ENCODE data around the gene HIPK1.
A peak's percentile ranks its signal among the peaks of the same experiment; 100 is the strongest.
"Not testable (repeated sequence)": the region's sequence is repeated elsewhere in the genome, so short reads cannot be mapped to it uniquely, and the experiment has no call there.

Gene HIPK1

GRCh38 chr1:113943028-113943811 lies 14.1 kb downstream of the HIPK1 start:
- no peak for DNase-seq (ENCODE audit: low read depth, low spot score)

- no peak for DNase-seq (ENCODE audit: low read depth, low spot score)
Observed at GRCh38 chr1:113945329-113945728, 16.2 kb downstream of the HIPK1 start.

GRCh38 chr1:113946112-113946511 lies 17.0 kb downstream of the HIPK1 start:
- no peak for DNase-seq (ENCODE audit: low read depth, low spot score)

DNA sequence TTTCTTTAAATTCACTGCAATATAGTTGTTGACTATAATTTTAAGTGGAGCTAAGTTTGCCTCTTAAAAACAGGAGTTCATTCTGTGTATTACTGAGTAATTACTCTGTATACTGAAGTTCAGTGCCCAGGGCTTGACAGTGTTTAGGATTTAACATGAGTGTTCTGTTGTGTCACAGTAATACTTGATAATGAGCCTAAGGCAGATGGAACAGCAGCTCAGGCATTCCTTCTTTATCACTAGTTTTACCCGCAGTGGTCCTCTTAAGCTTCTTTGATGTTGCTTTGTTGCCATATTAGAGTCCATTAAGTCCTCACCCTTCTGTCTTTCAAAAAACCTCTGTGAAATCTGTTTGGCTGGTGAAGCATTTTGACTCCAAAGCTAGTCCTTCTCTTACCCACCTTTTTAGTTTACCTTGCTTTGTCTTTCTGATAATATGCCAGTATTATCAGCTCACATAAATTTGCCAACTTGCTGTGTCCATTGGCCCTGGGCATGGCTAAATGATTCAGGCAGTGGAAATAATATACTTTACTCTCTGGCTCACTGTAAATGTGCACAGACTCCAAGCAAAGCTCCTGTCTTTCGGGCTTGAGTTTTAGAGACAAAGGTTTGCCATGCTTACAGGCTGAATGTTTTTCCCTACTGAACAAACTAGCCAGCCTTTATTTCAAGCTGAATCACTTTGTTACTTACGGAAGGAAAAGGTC lies 17.7 kb downstream of the HIPK1 start:
- DNase-seq (ENCODE audit: low read depth, low spot score) = peak; percentile 36

DNA sequence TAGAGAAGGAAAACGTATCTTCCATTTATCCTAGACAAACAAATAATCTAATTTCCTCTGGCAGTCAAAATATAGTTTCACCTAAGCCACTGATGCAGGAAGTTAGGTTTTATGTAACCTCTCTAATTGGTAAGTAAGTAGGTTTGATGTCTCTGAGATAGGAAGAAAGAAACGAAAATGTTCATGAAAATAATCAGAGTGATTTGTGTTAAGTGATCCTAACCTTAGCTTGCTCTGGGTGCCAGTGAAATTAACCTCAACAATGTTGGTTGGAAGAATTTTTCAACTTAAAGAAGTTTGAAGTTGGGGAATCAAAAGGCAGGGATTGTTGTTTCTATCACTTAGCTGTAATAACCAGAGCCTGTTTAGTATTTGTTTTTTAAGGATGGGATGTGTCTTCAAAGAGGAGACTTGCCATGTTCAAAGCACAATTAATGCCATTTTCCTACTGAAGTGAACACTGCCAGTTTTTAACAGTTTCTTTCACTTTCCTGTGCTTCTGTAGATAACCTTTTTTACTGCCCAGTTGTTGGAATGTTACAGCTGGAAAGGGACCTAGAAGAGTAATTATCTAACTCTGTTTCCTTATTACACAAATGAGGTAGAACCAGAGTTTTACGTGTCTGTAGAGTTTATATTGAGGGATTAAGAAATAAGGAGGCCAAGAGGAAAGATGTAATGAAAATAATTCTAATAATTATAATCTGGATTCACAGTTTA lies 18.4 kb downstream of the HIPK1 start:
- no peak for DNase-seq (ENCODE audit: low read depth, low spot score)

DNA sequence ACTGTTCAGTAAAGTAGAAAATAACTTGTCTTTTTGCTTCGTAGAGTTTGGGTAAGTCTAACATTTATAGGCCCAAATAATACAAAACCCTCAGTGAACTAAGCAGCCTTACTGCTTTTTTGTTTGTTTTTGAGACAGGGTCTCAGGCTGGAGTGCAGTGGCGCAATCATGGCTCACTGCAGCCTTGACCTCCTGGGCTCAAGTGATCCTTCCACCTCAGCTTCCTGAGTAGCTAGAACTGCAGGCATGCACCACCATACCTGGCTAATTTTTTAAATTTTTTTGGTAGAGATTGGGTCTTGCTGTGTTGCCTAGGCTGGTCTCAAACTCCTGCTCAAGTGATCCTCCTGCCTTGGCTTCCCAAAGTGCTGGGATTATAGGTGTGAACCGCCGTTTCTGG lies 19.0 kb downstream of the HIPK1 start:
- DNase-seq (ENCODE audit: low read depth, low spot score) = not testable (repeated sequence)

GRCh38 chr1:113949007-113949406 lies 19.9 kb downstream of the HIPK1 start:
- DNase-seq (ENCODE audit: low read depth, low spot score) = no peak

DNA sequence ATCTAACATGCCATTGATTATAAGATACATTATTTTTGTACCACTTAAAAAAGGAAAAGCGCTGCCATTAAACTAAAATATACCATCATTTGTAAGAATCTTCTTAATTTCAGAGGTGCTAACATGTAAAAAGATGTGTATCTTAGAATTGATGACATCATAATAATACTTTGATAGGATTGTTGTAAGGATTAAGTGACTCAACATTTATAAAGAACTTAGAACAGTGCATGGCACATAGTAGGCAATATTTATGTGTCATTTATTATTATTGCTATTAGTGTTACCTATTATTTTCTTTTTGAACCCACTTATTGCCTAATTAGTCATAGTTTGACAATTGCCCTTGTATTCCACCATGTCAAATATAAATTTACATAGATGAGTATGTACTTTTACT lies 21.8 kb downstream of the HIPK1 start:
- no peak for DNase-seq (ENCODE audit: low read depth, low spot score)

DNA sequence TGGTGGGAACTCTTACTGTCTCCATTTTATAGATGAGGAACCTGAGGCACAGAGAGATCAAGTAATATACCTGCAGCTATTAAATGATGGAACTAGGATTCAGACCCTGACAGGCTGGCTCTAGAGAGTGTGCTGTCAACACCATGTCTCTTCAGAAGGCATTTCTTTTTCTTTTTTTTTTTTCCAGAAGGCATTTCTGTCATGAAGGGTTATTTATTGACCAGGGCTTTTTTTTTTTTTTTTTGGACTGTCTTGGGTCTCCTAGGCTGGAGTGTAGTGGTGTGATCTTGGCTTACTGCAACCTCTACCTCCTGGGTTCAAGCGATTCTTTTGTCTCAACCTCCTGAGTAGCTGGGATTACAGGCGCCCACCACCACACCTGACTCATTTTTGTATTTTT lies 22.6 kb downstream of the HIPK1 start:
- DNase-seq (ENCODE audit: low read depth, low spot score) = no peak

GRCh38 chr1:113957984-113958383 lies 28.9 kb downstream of the HIPK1 start:
- no peak for DNase-seq (ENCODE audit: low read depth, low spot score)

DNA sequence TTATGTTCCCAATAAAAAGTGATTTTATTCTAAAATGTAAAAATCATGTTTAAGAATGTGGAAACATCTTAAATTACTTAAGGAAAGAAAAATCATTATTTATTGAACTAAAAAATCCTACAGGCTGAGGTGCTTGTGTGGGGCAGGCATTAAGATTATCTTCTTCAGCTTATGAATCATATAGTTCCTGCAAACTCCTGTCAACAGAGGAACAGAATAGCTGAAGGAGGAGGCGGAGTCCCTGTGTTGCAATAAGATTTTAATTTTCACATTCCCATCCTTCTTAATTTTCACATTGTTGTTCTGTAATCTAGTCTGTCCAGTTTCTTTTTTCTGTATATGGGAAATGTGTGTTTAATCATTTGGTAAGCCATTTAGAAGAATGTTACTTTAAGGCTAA lies 29.6 kb downstream of the HIPK1 start:
- DNase-seq (ENCODE audit: low read depth, low spot score) = no peak

DNA sequence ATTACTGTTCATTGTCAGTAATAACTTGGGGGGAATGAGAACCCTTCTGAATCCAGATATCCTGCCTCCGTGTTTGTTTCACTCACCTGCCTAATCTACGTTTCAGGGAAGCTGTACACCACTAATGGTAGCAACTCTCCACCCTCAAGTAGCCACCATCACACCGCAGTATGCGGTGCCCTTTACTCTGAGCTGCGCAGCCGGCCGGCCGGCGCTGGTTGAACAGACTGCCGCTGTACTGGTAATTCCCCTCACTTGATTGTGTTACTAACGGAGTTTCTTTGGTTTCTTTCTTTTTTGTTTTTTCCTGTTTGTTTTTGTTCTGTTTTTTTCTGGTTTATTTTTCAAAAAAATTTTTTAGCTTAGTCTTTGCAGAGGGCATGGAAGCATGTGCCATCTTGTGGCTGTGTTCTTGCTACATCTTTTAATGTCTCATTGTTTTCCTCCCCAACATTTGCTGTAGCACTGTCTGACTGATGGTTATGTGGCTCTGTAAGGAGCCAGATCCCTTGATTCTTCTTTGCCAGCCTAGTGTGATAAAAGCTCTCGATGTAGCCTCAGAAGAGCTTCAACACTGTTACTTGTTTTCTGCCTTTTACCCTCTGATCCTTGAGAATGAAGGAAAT lies 34.3 kb downstream of the HIPK1 start:
- DNase-seq (ENCODE audit: low read depth, low spot score) = no peak

DNA sequence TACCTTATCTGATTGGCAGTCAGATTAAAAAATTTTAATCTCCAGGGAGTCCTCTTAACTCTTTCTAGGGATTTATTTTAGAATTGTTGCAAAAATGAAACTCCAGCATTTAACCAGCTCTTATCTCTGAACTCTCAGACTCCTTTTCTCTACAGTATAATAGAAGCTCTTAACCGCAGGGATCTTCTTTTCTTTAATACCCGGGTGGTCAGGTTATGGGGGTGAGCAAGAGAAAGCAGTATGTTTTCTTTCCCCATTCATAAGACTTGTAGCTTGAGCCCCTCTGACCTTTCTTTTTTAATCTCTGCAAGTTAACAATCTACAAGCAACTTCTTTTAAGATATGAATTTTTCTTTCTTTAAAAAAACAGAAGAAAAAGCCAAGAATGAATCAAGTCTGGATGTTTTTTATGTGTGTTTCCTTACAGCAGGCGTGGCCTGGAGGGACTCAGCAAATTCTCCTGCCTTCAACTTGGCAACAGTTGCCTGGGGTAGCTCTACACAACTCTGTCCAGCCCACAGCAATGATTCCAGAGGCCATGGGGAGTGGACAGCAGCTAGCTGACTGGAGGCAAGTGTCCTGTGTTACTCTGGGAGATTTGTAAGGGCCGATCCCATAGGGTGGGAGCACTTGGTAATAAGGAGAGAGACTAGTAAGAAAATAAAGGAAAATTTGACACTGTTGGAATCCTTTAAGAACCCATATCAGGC lies 36.7 kb downstream of the HIPK1 start:
- DNase-seq (ENCODE audit: low read depth, low spot score) = no peak

GRCh38 chr1:113972954-113973353 lies 43.8 kb downstream of the HIPK1 start:
- no peak for DNase-seq (ENCODE audit: low read depth, low spot score)

- no peak for DNase-seq (ENCODE audit: low read depth, low spot score)
Observed at GRCh38 chr1:113975211-113975895, 46.2 kb downstream of the HIPK1 start.

DNA sequence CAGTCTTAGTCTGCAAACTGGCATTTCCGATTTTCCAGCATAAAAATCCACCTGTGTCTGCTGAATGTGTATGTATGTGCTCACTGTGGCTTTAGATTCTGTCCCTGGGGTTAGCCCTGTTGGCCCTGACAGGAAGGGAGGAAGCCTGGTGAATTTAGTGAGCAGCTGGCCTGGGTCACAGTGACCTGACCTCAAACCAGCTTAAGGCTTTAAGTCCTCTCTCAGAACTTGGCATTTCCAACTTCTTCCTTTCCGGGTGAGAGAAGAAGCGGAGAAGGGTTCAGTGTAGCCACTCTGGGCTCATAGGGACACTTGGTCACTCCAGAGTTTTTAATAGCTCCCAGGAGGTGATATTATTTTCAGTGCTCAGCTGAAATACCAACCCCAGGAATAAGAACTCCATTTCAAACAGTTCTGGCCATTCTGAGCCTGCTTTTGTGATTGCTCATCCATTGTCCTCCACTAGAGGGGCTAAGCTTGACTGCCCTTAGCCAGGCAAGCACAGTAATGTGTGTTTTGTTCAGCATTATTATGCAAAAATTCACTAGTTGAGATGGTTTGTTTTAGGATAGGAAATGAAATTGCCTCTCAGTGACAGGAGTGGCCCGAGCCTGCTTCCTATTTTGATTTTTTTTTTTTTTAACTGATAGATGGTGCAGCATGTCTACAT lies 47.6 kb downstream of the HIPK1 start:
- DNase-seq (ENCODE audit: low read depth, low spot score) = peak; percentile 62

DNA sequence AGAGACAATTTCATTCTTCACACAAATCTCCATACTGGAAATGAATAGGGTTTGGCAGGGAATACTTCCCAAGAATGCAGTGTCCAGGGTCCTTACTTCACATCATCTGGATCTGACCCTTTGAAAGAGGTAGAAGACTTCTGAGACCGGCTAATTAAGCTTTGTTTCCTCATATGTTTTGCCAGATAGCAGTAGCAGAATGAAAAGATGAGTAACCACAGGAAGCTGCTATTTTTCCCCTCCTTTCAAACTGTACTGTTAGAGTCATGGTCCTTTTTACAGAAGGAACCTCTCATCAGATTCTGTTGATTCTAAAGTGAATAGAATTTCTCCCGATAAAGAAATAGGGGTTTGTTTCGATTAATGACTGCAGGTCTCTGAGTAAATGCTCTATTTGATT lies 48.8 kb downstream of the HIPK1 start:
- no peak for DNase-seq (ENCODE audit: low read depth, low spot score)

DNA sequence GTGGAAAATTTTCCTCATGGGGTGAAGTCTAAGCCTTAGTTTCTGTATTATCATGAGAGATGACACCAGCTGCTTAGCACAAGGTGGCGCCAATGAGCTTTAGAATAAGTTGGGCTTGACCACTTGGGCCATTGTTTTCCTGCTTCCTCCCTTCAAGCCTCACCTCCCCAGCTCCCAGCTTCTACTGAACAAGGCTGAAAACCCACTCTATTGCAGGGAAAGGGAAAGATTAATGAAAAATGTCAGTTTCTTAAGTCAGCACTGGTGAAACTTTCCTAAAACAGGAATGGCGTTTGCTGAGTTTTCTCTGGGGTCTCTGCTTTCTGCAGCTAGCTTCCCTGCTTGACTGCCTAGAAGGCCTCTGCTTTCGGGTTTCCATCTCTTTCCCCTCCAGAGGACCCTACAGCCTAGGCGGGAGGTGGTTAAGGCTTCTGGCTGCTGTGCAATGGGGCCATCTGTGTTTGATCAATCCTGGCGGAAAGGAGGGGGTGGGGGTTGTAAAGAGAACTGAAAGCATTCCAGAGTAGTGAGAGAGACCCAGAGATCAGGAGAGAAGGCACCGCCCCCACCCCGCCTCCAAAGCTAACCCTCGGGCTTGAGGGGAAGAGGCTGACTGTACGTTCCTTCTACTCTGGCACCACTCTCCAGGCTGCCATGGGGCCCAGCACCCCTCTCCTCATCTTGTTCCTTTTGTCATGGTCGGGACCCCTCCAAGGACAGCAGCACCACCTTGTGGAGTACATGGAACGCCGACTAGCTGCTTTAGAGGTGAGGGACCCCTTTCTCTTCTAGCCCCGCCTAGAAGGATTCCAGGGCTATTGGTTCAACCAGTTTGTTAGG lies 50.0 kb downstream of the HIPK1 start, which contains the start of gene OLFML3:
OLFML3 (plus strand) TSS at position 612 of the 840 bp plus-strand sequence; CDS start at position 655, 43 bp downstream.
- peak; percentile 98 for DNase-seq (ENCODE audit: low read depth, low spot score)

- DNase-seq (ENCODE audit: low read depth, low spot score) = no peak
Observed at GRCh38 chr1:113980110-113980509, 51.0 kb downstream of the HIPK1 start.

Measured in ELF-1 (cell line).